B cell (primary cell): Measurements from ENCODE around the gene HLCS. TPM values are rescaled to one million over a fixed set of nuclear protein-coding genes. Genes with fewer than 3 reads are reported as not detected.

Experiments
- ATAC-seq: fragments of 200-7000 bp; cut with Tn5 transposase; one replicate; pipeline ENCODE4 v1.10.0; 2021; ENCODE audit warnings: low read depth, mild to moderate bottlenecking, moderate number of reproducible peaks, moderate library complexity
- CTCF ChIA-PET: fragments of 350-600 bp; sonication (Branson Sonifier 250); formaldehyde crosslinking; loops from one replicate; lab custom pipeline; 2021; ENCODE audit warnings: antibody characterized with exemption, inconsistent platforms; lab: Charles Lee
- POLR2A ChIA-PET: fragments of 350-600 bp; sonication (Branson Sonifier 250); formaldehyde crosslinking; loops from one replicate; lab custom pipeline; 2021; ENCODE audit warnings: antibody characterized with exemption; lab: Charles Lee
- DNase-seq: peaks from one replicate; pipeline ENCODE4 v3.0.0; 2013
- H2AFZ ChIP-seq: 2 replicates; pipeline ENCODE4 v1.6.1; 2012; ENCODE audit warnings: mild to moderate bottlenecking, low read depth, low read length; ENCODE audit not compliant: insufficient read depth, poor library complexity, severe bottlenecking
- H3K27ac ChIP-seq, 2 donors: 1 replicate in 1 of 2; 2 replicates in 1 of 2; pipeline ENCODE4 v1.5.1; 2012 to 2013; ENCODE audit warnings: low read length in 2 of 2, mild to moderate bottlenecking in 2 of 2, moderate library complexity in 1 of 2
- H3K27me3 ChIP-seq, 4 experiments: fragments of 200-600 bp in 1 of 4; sonication (generic) in 1 of 4; replicated peaks in 1 of 4; 1 replicate in 2 of 4; 2 replicates in 2 of 4; pipeline versions ENCODE4 v1.6.1 to v1.7.0; 2013 to 2016; ENCODE audit warnings: low read length in 3 of 4, mild to moderate bottlenecking in 2 of 4, mixed read lengths in 1 of 4, moderate library complexity in 1 of 4; ENCODE audit not compliant: insufficient read depth in 4 of 4, control insufficient read depth in 3 of 4; ENCODE audit errors: control extremely low read depth in 1 of 4
- H3K36me3 ChIP-seq, 2 experiments: replicated peaks in 1 of 2; 1 replicate in 1 of 2; 2 replicates in 1 of 2; pipeline versions ENCODE4 v1.6.1 to v1.7.1; 2013; ENCODE audit warnings: low read length in 1 of 2; ENCODE audit not compliant: insufficient read depth in 2 of 2, control insufficient read depth in 1 of 2; ENCODE audit errors: control extremely low read depth in 1 of 2, extremely low read depth in 1 of 2
- H3K4me1 ChIP-seq, 2 donors: fragments of 200-600 bp in 1 of 2; sonication (generic) in 1 of 2; 1 replicate in 1 of 2; 2 replicates in 1 of 2; pipeline versions ENCODE4 v1.5.1 to v1.6.1; 2013 to 2017; ENCODE audit warnings: low read length in 2 of 2; ENCODE audit not compliant: control insufficient read depth in 2 of 2, insufficient read depth in 2 of 2
- H3K4me2 ChIP-seq: replicated peaks from 2 replicates; pipeline ENCODE3; 2012; ENCODE audit warnings: mild to moderate bottlenecking, low read depth, low read length; ENCODE audit not compliant: poor library complexity, severe bottlenecking
- H3K4me3 ChIP-seq, 5 experiments: fragments of 200-600 bp in 1 of 5; sonication (generic) in 1 of 5; 1 replicate in 3 of 5; 2 replicates in 2 of 5; pipeline versions ENCODE4 v1.5.1 to v1.7.0; 2011 to 2016; ENCODE audit warnings: low read length in 4 of 5, mild to moderate bottlenecking in 4 of 5, low read depth in 2 of 5, control low read depth in 1 of 5, moderate library complexity in 1 of 5; ENCODE audit not compliant: insufficient read depth in 1 of 5; ENCODE audit errors: control extremely low read depth in 1 of 5, extremely low read depth in 1 of 5
- H3K79me2 ChIP-seq: fragments of 200-600 bp; sonication (generic); one replicate; pipeline ENCODE4 v1.6.0; 2016; ENCODE audit warnings: low read length; ENCODE audit not compliant: control insufficient read depth, insufficient read depth
- H3K9ac ChIP-seq: fragments of 200-600 bp; sonication (generic); 2 replicates; pipeline ENCODE4 v1.6.1; 2017; ENCODE audit warnings: mild to moderate bottlenecking, low read length, moderate library complexity
- H3K9me3 ChIP-seq, 3 donors: one replicate each; pipeline versions ENCODE4 v1.6.1 to v1.7.1; 2013; ENCODE audit warnings: low read length in 2 of 3; ENCODE audit not compliant: control insufficient read depth in 2 of 3, insufficient read depth in 1 of 3; ENCODE audit errors: control extremely low read depth in 1 of 3
- H4K20me1 ChIP-seq: 2 replicates; pipeline ENCODE4 v1.6.0; 2012; ENCODE audit warnings: mild to moderate bottlenecking, low read length; ENCODE audit not compliant: insufficient read depth, control insufficient read depth, poor library complexity, severe bottlenecking
- H3K27ac Mint-ChIP-seq: one replicate; pipeline ENCODE4 v1.8.0; 2021; ENCODE audit warnings: mixed read lengths
- H3K27me3 Mint-ChIP-seq: one replicate; pipeline ENCODE4 v1.8.0; 2021; ENCODE audit warnings: mixed read lengths
- H3K4me1 Mint-ChIP-seq: one replicate; pipeline ENCODE4 v1.8.0; 2021; ENCODE audit warnings: mixed read lengths
- H3K4me3 Mint-ChIP-seq: one replicate; pipeline ENCODE4 v1.8.0; 2021; ENCODE audit warnings: mixed read lengths
- H3K9me3 Mint-ChIP-seq: one replicate; pipeline ENCODE4 v1.8.0; 2022; ENCODE audit warnings: mixed read lengths; ENCODE audit not compliant: insufficient read depth
- CTCF ChIP-seq: fragments of 200-600 bp; IDR thresholded peaks from one replicate; pipeline ENCODE4 v1.8.0; 2022; ENCODE audit warnings: antibody characterized with exemption, mild to moderate bottlenecking
- EZH2 ChIP-seq: IDR thresholded peaks from 2 replicates; pipeline ENCODE4 v1.6.1; 2012; ENCODE audit warnings: borderline replicate concordance, low read depth, mild to moderate bottlenecking, moderate library complexity, low read length; ENCODE audit not compliant: insufficient read depth, poor library complexity, severe bottlenecking
- WGBS: methylation state at CpG from one replicate; pipeline ENCODE4 v1.1.5; 2013; ENCODE audit warnings: missing lambda C conversion rate; ENCODE audit not compliant: insufficient coverage; 5-methylcytosine and 5-hydroxymethylcytosine counted together
- intact Hi-C: fragments of 100-400 bp; cut with micrococcal nuclease; formaldehyde crosslinking; loops from one replicate; pipeline ENCODE4 v1.10.0; 2022
- polyA plus RNA-seq: library from polyadenylated mRNA; depleted of rRNA; stranded (reverse); fragments of >200 nt; gene quantifications from 2 replicates; pipeline ENCODE4 v1.2.3, GENCODE V29; 2012
- total RNA-seq, 2 donors: library from RNA; stranded (reverse); fragments of 120-200 nt in 1 of 2; gene quantifications; 1 replicate in 1 of 2; 2 replicates in 1 of 2; pipeline versions ENCODE4 v1.2.3 to v1.2.4, GENCODE V29; 2013 to 2022

The HLCS gene
- total and polyA plus RNA-seq, 2 donors (not counting 1 experiment from before 2014, with no cell fraction given) = 4.4 to 14.7 TPM

- ChIA-PET POLR2A (no interaction called here), CTCF (no interaction called here)
- Histone ChIP-seq H3K79me2 (no peaks in the 10 kb centered on the region), H2AFZ (no peak overlapping the region), H4K20me1 (no peaks in the 10 kb centered on the region), H3K4me3 (no peak overlapping the region), H3K9ac (no peak overlapping the region), H3K9me3 (no peaks in the 10 kb centered on the region), H3K36me3 (no peaks in the 10 kb centered on the region), H3K27ac (no peak overlapping the region), H3K27me3 (no peaks in the 10 kb centered on the region), H3K4me2 (no peak overlapping the region), H3K4me1 (no peaks in the 10 kb centered on the region)
- 94% methylated on average over 2 of the region's 3 CpGs for WGBS
- H3K4me1 Mint-ChIP-seq = no peaks in the 10 kb centered on the region
- H3K27ac Mint-ChIP-seq = no peak overlapping the region
- no peaks in the 10 kb centered on the region for H3K9me3 Mint-ChIP-seq
- intact Hi-C loops = no loop called here
- TF ChIP-seq EZH2 (no peak), CTCF (no peak)
- no peak for DNase-seq
- ATAC-seq = no peak
- no peak overlapping the region for H3K4me3 Mint-ChIP-seq
- H3K27me3 Mint-ChIP-seq = no peaks in the 10 kb centered on the region
These were observed 124.6 kb downstream of the HLCS start for GRCh38 chr21:36841866-36842265.

- Histone ChIP-seq H3K27me3 (no peaks in the 10 kb centered on the region), H4K20me1 (no peaks in the 10 kb centered on the region), H3K4me3 (no peak overlapping the region), H3K36me3 (no peaks in the 10 kb centered on the region), H3K4me2 (no peak overlapping the region), H2AFZ (no peak overlapping the region), H3K4me1 (no peaks in the 10 kb centered on the region), H3K79me2 (no peaks in the 10 kb centered on the region), H3K9ac (no peak overlapping the region), H3K9me3 (no peaks in the 10 kb centered on the region), H3K27ac (no peak overlapping the region)
- TF ChIP-seq EZH2 = no peak
- no peak for TF ChIP-seq CTCF
- Mint-ChIP-seq H3K27me3 (no peaks in the 10 kb centered on the region), H3K4me3 (no peak overlapping the region), H3K27ac (no peak overlapping the region), H3K4me1 (no peaks in the 10 kb centered on the region), H3K9me3 (no peaks in the 10 kb centered on the region)
- WGBS = no CpG with 5 or more reads among the region's 3 CpGs
- POLR2A ChIA-PET = no interaction called here
- DNase-seq = no peak
- CTCF ChIA-PET = no interaction called here
- no peak for ATAC-seq
- intact Hi-C loops = no loop called here
These were observed 126.7 kb downstream of the HLCS start for GRCh38 chr21:36839735-36840134.
